OCI-LY1 (cell line): ENCODE data around the gene CTXND1.

ENCODE experiments used
- CTCF ChIP-seq: fragments of 200-600 bp; sonication (generic), shearing (Covaris generic); IDR thresholded peaks from 2 replicates; pipeline ENCODE4 v1.5.1; 2017; ENCODE audit warnings: mild to moderate bottlenecking, antibody characterized with exemption, low read length, moderate library complexity, mixed read lengths
- EZH2 ChIP-seq: fragments of 200-600 bp; sonication (generic), shearing (Covaris generic); IDR thresholded peaks from 2 replicates; pipeline ENCODE4 v1.8.0; 2017; ENCODE audit warnings: borderline replicate concordance, mixed run types, mild to moderate bottlenecking, antibody characterized with exemption, low read length, moderate library complexity, mixed read lengths

- no peak for TF ChIP-seq CTCF
- TF ChIP-seq EZH2 = no peak
These were observed 34.6 kb downstream of the CTXND1 start for GRCh38 chr15:80217327-80217900.
